Measurements from ENCODE around the gene FAM24B. TPM values are rescaled to one million over a fixed set of nuclear protein-coding genes. Genes with fewer than 3 reads are reported as not detected.

FAM24B gene
- total RNA-seq, 4 donors from 2014 or later, result 2.3 to 4.2 TPM; not detected in 2

GRCh38 chr10:122845783-122846332 is 33.5 kb downstream of the FAM24B start, which contains the start of gene CUZD1:
TSS of gene CUZD1 (minus strand) at chr10:122845857. CDS start at chr10:122845843, 14 bp downstream.
- Histone ChIP-seq H3K4me3 (no peak within 1 kb of the TSS), H3K27ac (no peak within 1 kb of the TSS), H3K36me3 (peaks cover 0 to 26% (median 0%) of the 10 kb centered on the region in 3 donors), H3K27me3 (no peaks in the 10 kb centered on the region), H3K4me1 (no peaks in the 10 kb centered on the region), H3K9me3 (no peaks in the 10 kb centered on the region)
- no peak for DNase-seq
- 78 to 85% methylated on average over 5 of the region's 5 CpGs for WGBS, 2 donors
- intact Hi-C loops (cut with DNase I), result no loop called here
- TF ChIP-seq, protein P1, sequence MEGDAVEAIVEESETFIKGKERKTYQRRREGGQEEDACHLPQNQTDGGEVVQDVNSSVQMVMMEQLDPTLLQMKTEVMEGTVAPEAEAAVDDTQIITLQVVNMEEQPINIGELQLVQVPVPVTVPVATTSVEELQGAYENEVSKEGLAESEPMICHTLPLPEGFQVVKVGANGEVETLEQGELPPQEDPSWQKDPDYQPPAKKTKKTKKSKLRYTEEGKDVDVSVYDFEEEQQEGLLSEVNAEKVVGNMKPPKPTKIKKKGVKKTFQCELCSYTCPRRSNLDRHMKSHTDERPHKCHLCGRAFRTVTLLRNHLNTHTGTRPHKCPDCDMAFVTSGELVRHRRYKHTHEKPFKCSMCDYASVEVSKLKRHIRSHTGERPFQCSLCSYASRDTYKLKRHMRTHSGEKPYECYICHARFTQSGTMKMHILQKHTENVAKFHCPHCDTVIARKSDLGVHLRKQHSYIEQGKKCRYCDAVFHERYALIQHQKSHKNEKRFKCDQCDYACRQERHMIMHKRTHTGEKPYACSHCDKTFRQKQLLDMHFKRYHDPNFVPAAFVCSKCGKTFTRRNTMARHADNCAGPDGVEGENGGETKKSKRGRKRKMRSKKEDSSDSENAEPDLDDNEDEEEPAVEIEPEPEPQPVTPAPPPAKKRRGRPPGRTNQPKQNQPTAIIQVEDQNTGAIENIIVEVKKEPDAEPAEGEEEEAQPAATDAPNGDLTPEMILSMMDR (IDR thresholded peaks at IDR 0.05), result no peak
- no peak for TF ChIP-seq POLR2A (IDR thresholded peaks at IDR 0.05)

DNA sequence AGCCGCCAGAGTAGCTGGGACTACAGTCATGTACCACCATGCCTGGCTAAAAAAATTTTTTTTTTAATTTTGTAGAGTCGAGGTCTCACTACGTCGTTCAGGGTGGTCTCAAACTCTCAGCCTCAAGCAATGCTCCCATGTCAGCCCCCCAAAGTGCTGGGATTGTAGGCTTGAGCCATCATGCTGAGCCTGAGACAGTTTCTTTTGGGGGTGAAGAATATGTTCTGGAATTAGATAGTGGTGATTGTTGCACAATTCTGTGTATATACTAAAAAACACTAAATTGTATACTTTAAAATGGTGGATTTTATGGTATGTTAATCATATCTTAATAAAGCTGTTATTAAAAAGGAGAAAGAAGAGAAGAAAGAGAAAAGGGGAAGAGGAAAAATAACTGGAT is 35.2 kb downstream of the FAM24B start:
- DNase-seq, result no peak
- TF ChIP-seq, protein P1 (IDR thresholded peaks at IDR 0.05), result no peak
- no peak for TF ChIP-seq POLR2A (IDR thresholded peaks at IDR 0.05)
- H3K36me3 ChIP-seq, result peaks cover 0 to 20% (median 0%) of the 10 kb centered on the region in 3 donors
- H3K4me3 ChIP-seq, result no peak overlapping the region
- no peak overlapping the region for H3K27ac ChIP-seq
- intact Hi-C loops (cut with DNase I), result no loop called here
- no peaks in the 10 kb centered on the region for H3K27me3 ChIP-seq
- H3K9me3 ChIP-seq, result no peaks in the 10 kb centered on the region
- 92 to 97% methylated on average over 4 of the region's 4 CpGs for WGBS, 2 donors
- no peaks in the 10 kb centered on the region for H3K4me1 ChIP-seq

DNA sequence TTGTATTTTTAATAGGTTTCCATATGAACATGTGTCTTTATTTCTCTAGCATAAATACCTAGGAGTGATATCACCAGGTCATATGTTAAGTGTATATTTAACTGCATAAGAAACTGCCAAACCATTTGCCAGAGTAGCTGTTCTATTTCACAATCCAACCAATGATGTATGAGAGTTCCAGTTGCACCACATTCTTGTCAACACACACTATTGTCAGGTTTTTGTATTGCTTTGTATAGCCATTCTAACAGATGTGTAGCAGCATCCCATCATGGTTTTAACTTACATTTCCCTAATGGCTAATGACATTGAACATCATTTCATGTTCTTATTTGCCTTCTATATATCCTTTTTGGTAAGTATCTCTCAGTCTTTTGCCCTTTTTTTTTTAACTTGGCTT is 37.8 kb downstream of the FAM24B start:
- H3K9me3 ChIP-seq, result no peaks in the 10 kb centered on the region
- no peak overlapping the region for H3K4me3 ChIP-seq
- no peak overlapping the region for H3K27ac ChIP-seq
- H3K36me3 ChIP-seq, result peaks cover 0 to 28% (median 0%) of the 10 kb centered on the region in 3 donors
- intact Hi-C loops (cut with DNase I), result no loop called here
- no peak for DNase-seq
- TF ChIP-seq, protein P1 (IDR thresholded peaks at IDR 0.05), result no peak
- TF ChIP-seq POLR2A (IDR thresholded peaks at IDR 0.05), result no peak
- H3K27me3 ChIP-seq, result no peaks in the 10 kb centered on the region
- H3K4me1 ChIP-seq, result no peaks in the 10 kb centered on the region

DNA sequence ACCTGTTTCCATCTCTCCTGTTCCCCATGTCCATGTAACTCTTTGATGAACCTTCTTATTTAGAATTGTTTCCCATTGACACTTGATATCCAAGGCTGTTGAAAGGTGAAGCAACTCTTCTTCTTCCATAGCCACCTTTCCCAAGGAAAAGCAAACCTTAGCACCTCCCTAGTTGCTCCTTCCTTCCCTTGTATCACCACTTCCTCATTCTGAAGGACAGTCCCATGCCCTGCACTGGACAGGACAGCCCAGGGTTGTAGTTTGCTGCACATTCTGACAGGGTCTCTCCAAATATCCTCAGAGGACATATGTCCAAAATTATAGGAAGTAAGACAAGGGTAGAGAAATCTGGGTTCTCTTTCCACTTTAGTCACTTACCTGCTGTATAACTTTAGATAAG is 39.9 kb downstream of the FAM24B start:
- no peak overlapping the region for H3K27ac ChIP-seq
- no peaks in the 10 kb centered on the region for H3K4me1 ChIP-seq
- intact Hi-C loops (cut with DNase I), result no loop called here
- no peak overlapping the region for H3K4me3 ChIP-seq
- H3K27me3 ChIP-seq, result no peaks in the 10 kb centered on the region
- TF ChIP-seq POLR2A (IDR thresholded peaks at IDR 0.05), result no peak
- H3K9me3 ChIP-seq, result no peaks in the 10 kb centered on the region
- peaks cover 0 to 35% (median 0%) of the 10 kb centered on the region in 3 donors for H3K36me3 ChIP-seq
- no peak for DNase-seq

DNA sequence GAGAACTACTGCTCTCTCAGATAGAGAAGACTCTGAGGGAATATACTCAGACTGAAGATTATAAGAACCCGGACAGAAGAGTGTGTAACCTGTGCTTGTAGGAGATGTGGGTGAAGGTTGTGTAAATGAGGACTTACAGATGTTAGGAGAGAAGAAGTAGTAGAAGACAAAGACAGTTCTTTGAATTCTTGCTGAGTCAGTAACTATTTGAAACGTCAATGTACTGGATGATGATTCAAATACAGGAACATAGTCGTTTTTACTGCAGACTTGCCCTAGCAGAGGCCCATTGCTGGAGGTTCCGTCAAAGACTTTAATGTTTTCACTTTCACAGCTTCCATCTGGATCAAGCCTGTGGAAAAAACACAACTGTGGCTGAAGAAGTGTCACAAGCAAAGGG is 40.5 kb downstream of the FAM24B start:
- no peak overlapping the region for H3K4me3 ChIP-seq
- DNase-seq, result no peak
- H3K27ac ChIP-seq, result no peak overlapping the region
- H3K4me1 ChIP-seq, result no peaks in the 10 kb centered on the region
- H3K36me3 ChIP-seq, result peaks cover 0 to 36% (median 0%) of the 10 kb centered on the region in 3 donors
- intact Hi-C loops (cut with DNase I), result no loop called here
- 70 to 80% methylated on average over 4 of the region's 4 CpGs for whole genome bisulfite sequencing, 2 donors
- no peak for TF ChIP-seq POLR2A (IDR thresholded peaks at IDR 0.05)
- TF ChIP-seq, protein P1 (IDR thresholded peaks at IDR 0.05), result no peak
- no peaks in the 10 kb centered on the region for H3K9me3 ChIP-seq
- no peaks in the 10 kb centered on the region for H3K27me3 ChIP-seq

DNA sequence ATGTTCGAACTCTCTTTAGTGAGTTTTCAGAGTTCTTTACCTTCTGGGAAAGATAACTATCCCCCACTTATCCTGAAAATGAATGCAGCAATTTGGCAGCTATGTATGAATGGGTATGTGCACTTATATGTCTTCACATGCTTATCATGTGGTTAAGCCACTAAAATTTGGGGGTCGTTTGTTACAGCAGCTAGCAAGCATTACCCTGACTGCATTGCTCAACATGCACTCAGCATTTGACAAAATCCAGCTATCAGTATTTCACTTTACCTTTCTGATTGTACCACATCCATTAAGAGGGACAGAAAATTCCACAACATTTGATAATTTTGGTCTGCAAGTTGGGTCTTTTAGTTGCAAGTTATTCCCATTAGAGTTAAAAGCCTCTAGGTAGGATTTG is 43.5 kb downstream of the FAM24B start:
- WGBS, 2 donors, result 78 to 83% methylated on average over 2 of the region's 2 CpGs
- intact Hi-C loops (cut with DNase I), result no loop called here
- Histone ChIP-seq H3K4me3 (no peak overlapping the region), H3K4me1 (no peaks in the 10 kb centered on the region), H3K27me3 (no peaks in the 10 kb centered on the region), H3K27ac (no peak overlapping the region), H3K36me3 (peaks cover 0 to 42% (median 0%) of the 10 kb centered on the region in 3 donors), H3K9me3 (no peaks in the 10 kb centered on the region)
- no peak for DNase-seq
- TF ChIP-seq POLR2A (IDR thresholded peaks at IDR 0.05), result no peak
- TF ChIP-seq, protein P1 (IDR thresholded peaks at IDR 0.05), result no peak

Data from esophagus squamous epithelium (tissue), 5 donors.